Stimulated activated CD8-positive, alpha-beta memory T cell treated with anti-CD3 and anti-CD28 coated beads, Interleukin-7, amount 100 ng/mL, for 4 hours (primary cell): ENCODE measurements around the gene CCK.
A peak's percentile ranks its signal among the peaks of the same experiment; 100 is the strongest.

Experiments used
- DNase-seq, 2 donors: peaks; one replicate each; pipeline ENCODE4 v3.0.0-alpha.2; 2020; ENCODE audit warnings: low read depth in 2 of 2

The CCK gene

DNA sequence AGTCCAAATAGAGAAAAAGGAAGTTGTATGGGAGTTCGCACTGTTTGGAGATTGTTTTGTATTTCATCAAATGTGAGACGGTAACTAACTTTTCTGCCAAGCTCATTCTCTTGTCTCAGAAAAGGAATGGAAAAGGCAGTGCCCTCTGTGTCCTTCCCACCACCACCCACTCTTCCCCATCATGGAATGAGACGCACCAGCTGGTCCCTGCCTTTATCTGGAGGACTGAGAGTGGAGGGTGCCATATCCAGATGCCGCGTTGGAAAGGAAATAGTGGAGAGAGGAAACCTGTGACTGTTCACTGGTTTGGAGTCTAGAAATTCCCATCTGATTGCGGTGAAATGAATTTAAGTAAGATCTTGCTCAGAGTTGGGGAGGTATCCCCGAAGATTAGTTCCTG, 3.7 kb upstream of the CCK start:
- no peak for DNase-seq

DNA sequence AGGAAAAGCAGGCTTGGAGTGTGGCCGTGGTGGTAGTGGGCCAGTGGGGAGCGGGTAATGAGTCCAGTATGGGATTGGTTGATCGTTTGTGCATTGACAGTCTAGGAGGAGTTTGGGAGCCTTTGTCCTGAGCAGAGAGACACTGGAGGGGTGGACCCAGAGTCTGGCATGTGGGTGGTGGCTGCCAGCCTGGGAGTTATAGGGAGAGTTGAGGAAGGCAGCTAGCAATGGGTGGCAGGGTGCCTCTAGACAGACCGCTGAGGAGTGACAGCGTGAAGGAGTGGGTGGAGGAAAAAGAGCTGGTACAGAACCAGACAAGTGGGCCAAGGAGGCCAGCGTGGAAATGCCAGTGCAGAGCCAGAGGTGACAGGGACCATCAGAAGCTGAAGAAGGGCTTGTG, 1.9 kb upstream of the CCK start:
- DNase-seq: no peak

DNA sequence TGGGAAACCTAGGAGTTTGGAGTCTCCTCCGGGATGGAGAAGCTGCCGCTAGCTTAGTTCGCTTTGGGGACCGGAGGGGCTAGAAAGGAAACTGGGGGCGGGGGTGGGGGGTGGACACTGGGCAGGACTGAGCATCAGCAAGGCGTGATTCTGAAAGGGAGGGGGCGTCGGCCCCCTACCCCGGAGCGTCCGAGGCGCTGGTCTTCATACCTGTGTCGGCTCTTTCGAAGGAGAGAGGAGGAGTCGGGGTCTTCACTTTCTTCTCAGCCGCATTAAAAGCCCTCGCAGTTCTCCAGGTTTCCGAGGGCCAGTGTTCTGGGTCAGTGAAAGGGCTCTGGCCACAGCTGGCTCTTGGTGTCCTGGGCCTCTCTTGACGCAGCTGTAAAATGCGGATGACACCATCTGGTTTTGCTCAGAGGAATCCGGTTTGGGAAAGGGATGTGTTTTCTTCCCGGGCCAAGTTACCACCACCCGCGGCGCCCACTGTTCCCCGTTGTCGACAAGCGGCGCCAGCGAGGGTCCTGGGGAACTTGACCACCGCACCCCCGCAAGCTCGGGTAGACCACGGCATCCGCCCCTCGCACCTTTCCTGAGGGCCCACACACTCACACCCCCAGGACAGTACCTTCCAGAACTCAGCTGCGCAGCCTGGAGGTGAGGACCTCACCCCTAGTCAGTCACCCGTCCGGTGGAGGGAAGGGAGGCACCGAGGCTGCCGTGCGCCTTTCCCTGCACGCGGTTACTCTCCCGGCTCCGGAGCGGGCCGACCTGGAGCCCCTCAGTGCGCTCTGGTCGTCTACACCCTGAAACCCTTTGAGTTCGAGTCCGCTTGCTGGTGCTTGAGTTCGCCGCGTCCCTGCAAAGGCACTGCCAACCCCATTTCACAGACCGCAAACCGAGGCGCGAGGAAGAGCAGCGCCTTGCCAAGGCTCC, 660 bp downstream of the CCK start:
- DNase-seq: no peak

DNA sequence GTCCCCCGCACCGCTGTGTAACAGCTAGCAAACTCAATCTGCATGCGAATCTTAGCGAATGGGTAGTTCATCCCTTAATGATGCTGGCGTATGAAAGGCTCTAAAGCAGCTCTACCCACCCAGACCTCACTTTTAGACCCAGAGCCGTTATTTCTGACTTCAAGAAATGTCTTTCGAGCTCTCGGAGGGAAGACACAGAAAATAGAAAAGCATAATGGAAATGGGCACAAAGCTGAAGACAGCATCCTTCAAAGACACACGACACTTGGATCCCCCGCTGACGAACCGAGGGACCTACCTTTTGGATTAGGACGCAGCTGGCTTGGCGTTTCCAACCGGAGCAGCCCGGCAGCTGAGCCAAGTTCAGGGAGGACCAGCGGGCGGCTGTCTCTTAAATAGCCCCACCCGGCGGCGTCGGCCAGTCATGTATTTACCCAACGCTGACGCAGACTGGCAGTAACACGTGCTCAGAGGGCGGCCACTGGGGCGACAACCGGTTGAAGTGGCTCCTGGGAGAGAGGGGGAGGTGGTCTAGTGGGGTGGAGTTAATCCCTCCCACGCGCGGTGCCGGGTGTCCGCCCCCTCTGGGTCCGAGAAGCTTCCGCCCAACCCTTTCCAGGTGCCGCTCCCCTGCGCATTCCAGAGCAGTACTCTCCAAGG, 1.5 kb downstream of the CCK start:
- peak in 1 of 2 donors; percentile 5 for DNase-seq

DNA sequence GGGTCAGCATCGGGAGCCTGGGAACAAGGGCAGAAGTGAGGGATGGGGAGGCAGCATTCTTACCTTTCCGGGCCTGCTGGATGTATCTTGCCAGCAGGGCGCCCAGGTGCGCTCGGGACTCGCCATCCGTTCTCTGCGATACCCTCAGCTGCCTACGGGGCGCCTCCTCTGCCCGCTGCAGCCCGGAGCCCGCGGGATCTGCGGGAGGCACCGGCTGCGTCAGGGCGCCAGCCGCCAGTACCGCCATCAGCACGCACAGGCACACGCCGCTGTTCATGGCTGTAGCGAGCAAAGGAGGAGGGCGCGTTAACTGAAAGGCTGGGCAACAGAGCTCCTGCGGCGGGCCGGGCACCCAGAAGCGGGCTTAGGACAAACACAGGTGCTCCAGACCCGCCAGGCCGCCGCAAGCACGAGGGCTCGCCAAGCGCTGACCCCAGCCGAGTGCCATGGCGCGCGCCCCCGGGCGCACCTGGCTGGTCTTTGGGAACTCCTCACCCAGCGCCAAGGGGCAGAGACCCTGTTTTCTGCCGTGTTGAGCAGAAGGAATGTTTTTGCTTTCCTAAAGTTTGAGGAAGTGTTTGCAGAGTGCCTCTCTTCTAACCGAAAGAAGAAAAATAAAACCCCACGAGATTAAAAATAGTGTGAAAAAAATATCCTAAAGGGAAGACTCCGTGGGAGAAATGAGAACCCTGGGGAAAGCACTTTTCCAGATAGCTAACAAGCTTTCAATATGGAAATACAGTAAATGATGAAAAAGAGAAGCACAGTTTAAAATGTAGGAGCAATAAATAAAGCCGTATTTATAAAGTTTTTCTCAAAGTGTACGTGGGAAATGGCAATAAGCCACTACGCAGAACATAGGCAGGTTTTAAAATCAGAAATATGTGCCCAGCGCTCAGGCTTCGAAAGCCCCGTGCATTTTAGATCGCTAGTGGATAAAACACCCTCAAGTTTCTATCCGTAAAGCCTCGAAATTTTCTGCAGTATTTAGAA, 2.3 kb downstream of the CCK start:
- no peak for DNase-seq

DNA sequence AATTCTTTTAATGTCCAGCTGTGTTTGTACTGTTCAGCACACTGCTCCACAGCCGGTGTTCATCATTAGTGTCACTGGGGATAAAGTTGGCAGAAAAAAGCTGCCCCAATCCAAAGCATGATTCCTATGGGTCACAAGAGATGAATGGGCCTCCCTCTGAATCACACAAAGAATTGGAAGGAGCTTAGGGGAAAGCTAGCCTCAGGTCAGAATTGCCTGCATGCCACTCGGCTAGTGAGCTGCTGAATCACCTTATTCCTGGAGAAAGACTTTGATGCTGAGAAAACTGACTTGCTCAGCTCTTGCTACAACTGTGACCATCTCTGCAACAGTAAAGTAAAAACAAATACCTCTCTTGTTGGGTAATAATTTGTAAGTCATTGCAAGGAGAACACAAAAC, 3.5 kb downstream of the CCK start:
- no peak for DNase-seq

DNA sequence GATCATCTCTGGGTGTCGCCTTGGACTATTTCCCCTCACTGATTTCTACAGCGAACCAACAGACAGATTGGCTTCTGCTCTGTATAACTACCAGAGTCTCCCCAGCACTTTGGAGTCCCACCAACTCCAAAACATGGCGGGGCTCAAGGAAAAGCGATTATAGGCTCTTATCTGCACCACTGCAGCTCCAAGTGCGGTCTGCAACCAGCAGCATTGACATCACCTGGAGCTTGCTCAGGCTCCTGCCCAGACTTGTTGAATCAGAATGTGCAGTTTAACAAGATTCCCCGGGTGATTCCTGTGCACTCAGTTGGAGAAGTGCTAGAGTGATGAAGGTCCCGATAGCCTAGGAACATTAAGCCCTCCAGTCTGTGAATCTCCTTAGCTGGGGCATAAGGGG, 9.0 kb downstream of the CCK start:
- no peak for DNase-seq

DNA sequence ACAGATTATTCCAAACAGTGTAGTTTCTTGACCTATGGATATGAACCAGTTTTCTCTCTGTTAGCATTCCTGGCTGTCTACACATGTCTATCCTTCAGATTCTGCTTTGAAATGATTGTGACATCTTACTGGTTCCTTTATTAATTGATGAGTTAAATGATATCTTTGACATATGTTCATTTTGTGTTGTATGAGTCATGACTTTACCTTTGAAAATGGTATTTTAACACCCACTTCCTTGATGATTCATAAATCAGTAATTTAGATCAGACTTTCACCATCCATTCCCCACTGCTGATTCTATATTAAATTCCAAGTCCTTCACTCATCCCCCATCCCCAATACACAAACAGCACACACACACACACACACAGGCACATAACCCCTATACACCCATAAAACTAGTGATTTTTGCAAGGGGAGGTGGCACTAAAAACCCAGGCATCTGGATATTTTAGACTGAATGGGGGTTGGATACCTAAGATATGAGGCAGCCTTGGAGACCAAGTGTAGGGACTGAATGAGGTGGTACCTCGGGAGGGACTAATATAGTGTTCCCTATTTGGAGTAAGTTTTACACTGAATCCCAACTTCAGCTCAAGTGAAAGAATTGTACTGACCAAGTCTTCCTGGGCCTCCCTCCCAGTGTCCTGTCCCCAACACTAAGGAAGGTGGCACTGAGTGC, 9.7 kb downstream of the CCK start:
- DNase-seq: no peak

DNA sequence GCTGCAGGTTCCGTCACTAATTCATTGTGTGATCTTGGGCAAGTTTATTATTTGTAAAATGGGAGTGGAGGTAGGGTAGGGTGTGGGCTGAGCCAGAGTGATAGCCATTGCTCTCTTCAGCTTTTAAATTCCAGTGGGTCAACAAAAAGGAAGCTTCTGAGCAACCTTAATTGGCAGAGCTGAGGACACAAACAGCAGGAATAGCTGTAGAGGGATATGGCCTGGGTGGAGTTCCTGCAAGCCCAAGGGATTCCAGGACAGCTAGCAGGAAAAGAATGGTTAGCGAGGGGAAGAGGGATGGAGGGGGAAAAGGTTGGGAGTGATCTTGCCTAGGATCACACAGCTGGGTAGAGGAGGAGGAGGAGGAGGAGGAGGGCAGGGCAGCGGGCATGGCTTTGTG, 11.4 kb downstream of the CCK start:
- DNase-seq: no peak

DNA sequence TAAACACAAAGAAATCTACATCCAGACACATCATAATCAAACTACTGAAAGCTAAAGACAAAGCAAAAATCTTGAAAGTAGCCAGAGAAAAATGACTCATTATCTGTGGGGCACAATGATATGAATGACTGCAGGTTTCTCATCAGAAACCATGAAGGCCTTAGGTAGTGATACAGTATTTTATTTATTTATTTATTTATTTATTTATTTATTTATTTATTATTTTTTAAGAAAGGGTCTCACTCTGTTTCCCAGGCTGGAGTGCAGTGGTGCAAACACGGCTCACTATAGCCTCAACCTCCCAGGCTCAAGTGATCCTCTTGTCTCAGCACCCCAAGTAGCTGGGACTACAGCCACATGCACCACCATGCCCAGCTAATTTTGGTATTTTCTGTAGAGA, 15.2 kb downstream of the CCK start:
- DNase-seq: no peak

DNA sequence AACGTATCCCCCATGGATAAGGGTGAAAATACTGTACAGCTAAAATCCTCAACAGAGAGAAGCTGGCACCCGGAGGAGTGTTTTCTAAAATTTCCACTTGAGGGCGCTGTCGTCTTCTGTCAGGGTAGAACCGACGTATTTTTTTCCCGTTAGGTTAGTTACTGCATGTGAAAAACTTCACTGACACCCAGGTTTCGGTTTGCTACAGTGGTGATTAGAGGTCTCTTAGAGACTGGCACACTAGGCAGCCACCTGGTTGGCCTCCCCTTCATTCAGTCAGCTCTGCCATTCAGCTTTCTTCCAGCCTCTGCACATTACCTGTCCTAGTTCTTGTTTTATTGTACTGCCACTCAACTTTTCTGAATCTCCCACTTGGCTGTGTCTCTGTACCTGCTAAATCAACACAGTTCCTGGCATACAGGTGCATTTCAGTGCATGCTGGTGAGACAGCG, 18.4 kb downstream of the CCK start:
- DNase-seq: peak; percentile 28 to 41

DNA sequence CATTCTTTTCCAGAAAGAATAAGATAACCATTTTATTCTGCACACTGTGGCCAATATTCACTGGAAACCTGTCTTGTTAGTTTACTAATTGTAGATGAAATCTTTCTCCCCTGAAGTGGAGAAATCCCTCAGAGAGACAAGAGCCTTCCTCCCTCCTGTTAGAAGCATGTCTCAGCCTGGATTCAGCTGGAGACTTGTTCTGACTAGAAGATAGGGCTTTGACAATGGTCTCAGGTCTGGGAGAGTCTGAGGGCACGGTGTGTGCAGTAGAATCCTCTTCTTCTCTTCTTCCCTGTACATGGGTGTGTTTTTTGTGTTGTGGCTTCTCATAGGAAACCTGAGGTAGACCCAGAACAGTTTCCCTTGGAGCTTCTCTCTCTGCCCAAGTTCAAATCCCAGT, 19.9 kb downstream of the CCK start:
- no peak for DNase-seq

DNA sequence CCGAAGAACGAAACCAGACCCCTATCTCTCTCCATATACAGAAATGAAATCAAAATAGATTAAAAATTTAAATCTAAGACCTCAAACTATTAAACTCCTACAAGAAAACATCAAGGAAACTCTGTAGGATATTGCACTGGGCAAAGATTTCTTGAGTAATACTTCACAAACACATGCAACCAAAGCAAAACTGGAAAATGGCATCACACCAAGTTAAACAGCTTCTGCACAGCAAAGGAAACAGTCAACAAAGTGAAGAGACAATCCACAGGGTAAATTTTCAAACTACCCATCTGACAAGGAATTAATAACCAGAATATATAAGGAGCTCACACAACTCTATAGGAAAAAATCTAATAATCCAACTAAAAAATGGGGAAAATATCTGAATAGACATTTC, 29.4 kb downstream of the CCK start:
- DNase-seq: no peak

DNA sequence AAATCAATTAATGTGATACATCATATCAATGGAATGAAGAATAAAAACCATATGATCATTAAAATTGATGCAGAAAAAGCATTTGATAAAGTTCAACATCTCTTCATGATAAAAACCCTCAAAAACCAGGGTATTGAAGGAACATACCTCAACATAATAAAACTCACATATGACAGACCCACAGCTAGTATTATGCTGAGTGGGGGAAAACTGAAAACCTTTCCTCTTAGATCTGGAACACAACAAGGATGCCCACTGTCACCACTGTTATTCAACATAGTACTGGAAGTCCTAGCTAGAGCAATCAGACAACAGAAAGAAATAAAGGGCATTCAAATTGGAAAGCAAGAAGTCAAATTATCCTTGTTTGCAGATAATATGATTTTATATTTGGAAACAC, 30.5 kb downstream of the CCK start:
- no peak for DNase-seq

DNA sequence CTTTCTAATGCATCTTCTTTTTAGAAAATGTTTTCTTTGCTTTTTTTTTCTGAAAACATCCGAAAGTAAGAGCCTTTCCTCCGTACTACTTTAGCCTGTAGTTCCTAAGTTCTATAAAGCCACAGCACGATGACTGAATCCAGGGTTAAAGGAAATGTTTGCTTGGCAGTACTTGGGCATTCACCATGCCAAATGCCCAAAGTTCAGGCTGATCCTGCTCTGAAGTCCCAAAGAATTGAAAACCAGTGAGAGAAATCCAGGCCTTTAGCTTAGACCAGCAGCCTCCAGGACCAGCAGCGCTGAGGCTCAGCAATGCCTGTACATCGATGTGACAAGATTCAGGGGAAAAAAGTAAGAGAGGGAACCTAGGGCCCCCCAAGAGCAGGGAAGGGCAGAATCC, 35.1 kb downstream of the CCK start:
- DNase-seq: no peak

DNA sequence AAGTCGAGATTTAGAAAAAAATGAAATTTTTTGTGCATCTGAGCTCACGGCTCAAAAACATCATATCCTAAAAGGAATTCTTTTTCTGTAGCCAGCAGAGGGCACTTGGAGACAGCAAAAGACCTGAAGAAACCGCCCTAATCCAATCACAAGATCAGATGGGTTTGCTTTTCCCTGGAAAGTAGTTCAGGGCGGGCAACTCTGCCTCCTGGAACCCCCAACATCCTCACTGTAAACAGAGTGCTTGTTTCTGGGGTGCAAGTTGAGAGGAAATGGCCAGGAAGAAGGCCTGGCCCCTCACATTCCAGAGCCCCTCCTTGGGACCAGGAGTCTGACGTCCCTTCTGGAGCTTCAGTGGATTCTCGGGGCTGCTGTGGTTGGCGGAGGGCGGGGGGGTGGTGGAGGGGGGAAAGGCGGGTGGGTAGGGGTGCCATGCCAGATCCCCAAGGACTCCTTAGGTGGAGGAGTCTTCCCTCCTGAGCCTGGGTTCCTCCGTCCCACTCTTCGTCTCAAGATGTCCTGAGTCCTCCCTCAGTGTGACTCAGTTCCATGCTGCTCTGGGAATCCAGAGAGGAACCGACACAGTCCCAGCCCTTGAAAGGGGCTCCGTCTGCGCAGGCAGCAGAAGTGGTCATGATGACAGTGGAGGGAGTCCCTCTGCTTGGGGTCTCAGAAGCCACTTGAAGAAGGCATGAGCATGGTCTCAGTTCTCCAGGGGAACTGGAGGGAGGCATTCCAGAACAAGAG, 35.9 kb downstream of the CCK start:
- DNase-seq: no peak

DNA sequence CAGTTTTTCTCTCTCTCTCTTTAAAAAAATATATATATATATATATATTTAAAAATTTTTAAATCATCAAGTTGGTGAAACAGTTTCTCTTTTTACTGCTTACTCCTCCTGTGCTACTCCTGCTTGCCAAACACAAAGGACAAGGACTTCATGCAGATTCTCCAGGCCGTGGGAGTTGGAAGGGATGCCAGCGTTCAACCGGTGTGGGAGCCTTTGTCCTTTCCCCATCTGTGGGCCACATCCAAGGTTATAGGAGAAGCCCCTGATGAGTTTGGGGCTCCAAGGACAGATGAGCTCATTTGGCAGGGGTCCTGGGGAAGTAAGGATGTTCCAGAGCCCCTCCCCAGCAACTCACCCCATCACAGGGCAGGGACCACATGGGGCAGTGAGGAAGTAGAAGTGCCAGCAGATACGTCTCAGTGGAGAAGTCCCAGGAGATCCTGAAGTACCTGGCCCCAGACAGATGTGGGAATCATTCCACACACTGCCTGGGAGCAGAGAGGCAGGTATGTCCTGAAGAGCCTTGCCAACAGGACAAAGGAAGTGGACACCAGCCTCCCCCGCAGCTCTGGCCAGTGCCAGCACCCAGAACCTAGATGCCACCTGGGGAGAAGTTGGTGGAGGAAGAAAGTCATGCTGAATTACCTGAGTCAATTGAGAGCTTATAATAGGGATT, 36.6 kb downstream of the CCK start:
- no peak for DNase-seq

DNA sequence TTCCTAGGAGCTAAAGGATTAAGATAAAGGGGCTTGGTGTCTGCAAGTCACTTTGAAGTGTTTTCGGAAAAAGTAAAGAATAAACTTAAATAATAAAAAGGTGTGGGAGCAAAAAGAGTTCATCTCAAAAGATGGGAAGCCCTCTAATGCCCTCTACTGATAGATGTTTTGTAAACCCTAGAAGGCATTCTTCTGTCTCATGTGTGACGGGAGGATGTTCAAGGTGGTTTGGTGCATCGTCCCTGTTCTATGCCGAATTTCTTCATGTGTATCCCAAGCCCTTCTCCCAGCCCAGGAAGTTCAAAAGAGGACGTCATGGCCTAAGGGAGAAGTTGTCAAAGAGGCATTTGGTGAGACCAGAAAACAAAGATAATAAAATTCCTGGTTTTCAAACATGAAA, 37.2 kb downstream of the CCK start:
- DNase-seq: no peak

DNA sequence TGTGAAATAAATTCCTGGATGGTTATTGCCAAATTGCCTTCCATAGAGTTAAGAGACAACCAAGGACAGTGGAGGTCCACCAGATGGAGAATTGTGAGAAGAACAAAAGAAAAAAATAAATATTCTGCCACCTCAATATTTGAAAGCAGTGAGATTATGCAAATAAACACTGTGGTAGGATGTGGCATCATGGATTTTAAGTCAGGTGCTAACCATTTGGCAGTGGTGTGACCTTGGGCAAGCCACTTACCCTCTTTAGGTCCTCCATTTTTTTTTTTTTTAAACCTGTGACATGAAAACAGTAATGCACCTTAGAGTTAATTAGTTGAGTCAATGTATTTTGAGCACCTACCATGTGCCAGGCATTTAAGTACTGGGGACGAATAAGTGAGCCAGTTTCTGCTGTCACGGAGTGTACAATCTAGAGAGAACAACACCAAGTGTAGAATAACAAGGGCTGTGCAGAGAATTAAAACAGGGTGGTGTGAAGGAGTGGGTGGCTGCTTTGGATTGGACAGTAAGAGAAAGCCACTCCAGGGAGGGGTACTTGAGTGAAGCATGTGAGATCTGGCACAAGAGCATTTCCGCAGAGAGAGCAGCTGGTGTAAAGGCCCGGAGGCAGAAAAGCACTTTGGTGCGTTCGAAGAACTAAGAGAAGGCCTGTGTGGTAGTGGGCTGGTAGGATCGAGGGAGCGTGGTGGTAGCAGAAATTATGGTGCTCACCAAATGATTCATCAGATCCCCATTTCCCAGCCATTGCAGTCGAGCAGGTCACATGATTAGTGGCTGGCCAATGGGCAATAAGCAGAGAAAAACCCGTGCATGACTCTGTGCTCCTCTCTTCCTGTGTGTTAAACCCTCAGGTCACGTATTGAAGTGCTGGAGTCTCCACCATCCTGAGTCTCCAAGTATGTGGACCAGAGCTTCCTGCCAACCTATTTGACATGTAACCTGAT, 39.2 kb downstream of the CCK start:
- no peak for DNase-seq
